ENCODE results near the gene MRPL9.
"Not testable (repeated sequence)": the region's sequence is repeated elsewhere in the genome, so short reads cannot be mapped to it uniquely, and the experiment has no call there.

MRPL9 gene

GRCh38 chr1:151787689-151788088 is 24.4 kb upstream of the MRPL9 start:
- DNase-seq: no peak

DNA sequence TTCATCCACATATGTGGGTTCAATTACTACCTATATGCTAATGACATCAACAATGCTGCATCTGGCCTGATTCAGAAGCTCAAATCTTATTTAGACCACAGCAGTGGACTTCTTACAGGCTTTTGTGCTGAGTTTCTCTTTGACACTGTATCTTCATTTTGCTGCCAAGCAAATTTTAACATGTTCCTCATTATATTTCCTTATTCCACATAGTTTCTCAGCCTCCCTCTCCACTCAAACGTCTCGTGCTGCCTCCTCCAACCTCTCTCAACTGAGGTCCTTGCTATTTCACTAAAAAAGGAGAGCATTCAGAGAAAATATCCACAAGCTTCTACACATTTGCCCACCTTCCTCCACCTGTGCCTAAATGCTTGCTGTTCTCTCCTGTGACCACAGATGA is 20.5 kb upstream of the MRPL9 start:
- DNase-seq: no peak

GRCh38 chr1:151782741-151783140 is 19.4 kb upstream of the MRPL9 start:
- DNase-seq: no peak

- DNase-seq: not testable (repeated sequence)
Measured at GRCh38 chr1:151782026-151782425, 18.7 kb upstream of the MRPL9 start.

- DNase-seq: not testable (repeated sequence)
Measured at GRCh38 chr1:151780736-151781135, 17.4 kb upstream of the MRPL9 start.

GRCh38 chr1:151779852-151780251 is 16.6 kb upstream of the MRPL9 start:
- no peak for DNase-seq

GRCh38 chr1:151777317-151777716 is 14.0 kb upstream of the MRPL9 start:
- no peak for DNase-seq

DNA sequence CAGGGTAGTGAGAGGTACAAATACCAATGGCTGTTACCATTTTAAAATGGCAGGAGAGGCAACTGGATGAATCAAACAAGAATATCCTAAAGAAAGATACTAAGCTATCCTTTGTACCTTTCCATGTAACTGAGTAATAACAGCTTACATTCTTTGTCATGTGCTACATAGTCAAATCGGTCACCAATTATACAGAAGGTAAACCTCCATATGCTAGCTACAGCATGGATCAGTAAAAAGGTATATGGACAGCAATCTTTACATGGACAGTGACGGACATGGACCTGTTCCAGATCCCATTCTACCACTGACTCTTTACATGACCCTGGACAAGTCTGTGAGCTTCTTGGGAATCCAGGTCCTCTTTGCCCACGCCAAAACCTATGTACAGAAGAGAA is 13.4 kb upstream of the MRPL9 start:
- no peak for DNase-seq

DNA sequence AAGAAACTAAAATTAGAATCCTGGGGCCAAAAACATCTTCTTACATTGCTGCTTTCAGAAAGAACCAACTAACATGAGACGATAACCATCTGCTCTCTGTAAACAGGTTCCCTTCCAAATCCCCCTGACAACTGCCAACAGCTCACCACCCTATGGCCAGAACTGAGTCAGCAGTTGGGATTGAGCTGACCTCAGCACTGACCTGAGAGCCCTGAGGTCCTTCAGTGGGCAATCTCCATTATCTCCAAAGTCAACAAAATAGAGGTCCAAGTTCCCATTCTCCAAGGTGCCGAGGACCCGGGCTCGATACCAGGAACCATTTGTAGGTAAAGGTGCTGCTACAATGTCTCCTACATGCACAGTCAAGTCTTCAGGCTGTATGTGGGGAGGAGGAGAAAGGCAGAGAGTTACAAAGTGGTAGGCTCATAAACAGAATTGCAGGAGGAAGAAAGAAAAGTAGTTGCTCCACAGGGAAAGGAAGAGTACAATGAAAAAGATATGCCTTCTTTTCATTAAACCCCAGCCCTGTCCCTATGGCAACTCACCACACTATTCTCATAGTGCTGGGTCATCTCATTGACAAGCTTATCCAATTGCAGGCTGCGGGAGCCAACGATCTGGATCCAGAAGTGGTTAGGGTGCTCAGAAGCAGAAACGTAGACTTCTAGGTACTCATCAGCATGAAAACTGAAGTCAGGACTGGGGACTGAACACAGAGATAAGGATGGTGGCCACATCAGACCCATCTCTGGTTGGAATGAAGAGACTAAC is 12.8 kb upstream of the MRPL9 start:
- no peak for DNase-seq

DNA sequence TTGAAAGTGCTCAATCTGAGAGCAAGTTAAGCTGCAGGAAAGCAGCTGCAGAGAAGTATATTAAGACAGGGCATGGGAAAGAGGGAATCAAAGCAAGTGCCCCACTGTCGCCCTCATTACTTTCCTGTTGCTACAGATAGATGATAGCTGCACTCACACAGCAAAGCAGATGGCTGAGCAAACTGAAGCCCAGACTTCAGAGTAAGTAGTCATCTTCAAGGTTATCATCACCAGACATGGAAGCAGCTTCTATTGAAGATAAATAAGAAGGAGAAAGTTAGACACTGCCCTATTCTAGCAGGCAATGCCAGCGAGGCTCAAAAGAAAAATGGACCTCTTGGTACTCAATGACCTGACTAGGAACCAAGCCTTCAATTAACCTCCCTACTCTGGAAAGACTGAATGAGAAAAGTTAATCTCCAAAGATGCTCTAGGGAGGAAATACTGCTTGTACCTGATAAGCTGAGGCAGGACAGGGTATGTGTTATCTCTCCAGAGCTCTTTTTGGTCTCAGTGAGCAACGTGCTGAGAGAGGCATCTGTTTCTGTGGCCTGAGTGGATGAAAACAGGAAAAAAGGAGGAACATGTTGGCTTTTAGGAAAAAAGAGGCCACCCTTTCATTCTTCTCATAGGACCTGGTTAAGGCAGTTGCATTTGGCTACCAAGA is 11.1 kb upstream of the MRPL9 start:
- no peak for DNase-seq

DNA sequence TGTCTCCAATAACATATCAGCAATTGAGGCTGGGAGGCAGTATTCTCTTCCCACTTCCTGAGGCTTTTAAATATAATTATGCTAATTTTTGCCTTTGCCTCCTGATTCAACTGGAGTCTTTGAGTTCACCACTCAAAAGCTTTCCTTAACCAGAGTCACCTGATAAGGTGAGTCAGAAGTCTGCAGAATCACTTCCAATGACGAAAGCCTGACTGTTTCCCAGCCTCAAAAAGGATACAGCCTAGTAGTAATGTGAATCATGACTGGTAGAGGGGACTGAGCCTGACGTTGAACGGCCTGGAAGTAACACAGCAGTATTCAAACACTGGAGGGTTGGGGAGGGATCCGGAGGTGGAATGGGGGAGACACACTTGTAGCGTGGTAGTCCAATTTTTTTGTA is 10.4 kb upstream of the MRPL9 start:
- peak in 1 of 58 donors; percentile 12 for DNase-seq

DNA sequence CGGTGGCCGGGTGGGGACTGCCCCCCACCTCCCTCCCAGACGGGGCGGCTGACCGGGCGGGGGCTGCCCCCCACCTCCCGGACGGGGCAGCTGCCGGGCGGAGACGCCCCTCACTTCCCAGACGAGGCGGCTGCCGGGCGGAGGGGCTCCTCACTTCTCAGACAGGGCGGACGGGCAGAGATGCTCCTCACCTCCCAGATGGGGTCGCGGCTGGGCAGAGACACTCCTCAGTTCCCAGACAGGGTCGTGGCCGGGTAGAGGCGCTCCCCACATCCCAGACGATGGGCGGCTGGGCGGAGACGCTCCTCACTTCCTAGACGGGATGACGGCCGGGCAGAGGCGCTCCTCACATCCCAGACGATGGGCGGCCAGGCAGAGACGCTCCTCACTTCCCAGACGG is 6.0 kb upstream of the MRPL9 start:
- not testable (repeated sequence) for DNase-seq

- not testable (repeated sequence) for DNase-seq
Measured at GRCh38 chr1:151768351-151769066, 5.2 kb upstream of the MRPL9 start.

DNA sequence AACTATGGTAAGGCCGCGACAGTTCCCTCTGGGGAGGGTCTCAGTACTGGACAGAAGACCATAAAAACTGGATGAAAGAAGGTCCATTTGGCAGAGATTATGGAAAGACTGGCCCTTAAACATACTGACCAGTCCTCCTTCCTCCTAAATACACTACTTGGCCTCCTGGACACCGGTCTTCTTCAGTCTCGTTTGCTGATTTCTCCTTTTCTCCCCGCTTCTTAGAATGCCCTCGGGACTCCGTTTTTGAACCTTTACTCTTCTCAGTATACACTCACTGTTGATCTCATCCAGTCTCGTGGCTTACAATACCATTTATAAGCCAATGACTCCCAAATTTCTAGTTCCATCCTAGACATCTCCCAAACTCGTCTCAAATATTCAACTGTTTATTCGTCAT is 694 bp upstream of the MRPL9 start:
- peak in 1 of 58 donors; percentile 3 for DNase-seq

DNA sequence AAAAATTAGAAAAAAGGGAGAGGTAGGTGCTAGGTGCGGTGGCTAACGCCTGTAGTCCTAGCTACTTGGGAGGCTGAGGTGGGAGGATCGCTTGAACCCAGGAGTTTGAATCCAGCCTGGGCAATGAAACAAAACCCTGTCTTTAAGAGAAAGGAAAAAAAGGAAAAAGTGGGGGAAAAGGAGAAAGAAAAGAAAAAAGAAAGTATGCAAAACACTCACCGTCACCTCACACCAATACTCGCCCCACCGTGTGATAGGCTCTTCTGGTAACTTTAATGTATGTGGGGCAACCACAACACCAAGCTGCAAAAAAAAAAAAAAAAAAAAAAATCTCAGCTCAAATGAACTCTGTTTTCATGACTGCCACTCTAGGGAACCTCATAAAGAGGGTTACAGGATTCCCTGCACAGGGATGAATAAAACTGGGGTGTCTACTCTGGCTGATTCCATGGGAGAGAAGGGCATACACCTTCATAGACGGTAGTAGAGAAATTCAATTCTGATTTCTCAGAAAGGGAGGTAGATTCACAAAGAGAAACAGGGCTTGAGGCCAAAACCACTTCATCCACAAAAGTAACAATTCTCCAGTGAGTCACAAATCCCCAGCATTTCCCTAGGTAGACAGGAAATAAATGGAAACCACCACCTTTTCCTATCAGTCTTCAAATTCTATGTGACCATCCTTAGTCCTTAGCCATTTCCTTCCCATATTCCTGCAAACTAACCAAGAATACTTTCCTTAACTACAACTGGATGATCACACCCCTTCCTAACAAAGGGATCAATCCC is 2.5 kb downstream of the MRPL9 start:
- no peak for DNase-seq

DNA sequence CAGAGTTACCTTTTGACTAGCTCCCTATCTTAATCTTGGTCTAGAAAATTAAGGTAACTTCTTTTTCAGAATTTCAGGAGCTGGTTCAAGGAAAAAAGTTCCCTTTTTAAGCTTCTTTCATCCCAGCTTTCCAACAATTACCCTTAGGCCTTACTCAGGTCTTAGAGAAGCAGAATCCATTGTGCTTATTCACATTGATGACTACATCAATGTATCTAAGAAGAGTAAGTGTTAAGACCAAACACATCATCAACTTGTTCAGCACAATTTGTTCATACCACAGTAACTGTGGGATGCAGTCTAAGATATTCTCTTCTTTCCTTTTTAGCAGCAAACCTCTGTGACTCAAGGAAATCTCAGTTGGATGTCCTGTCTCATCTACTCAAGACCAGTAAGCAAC is 4.1 kb downstream of the MRPL9 start:
- DNase-seq: no peak

- no peak for DNase-seq
Measured at GRCh38 chr1:151756291-151756690, 7.0 kb downstream of the MRPL9 start.

- no peak for DNase-seq
Measured at GRCh38 chr1:151741516-151741915, 21.8 kb downstream of the MRPL9 start.

GRCh38 chr1:151739590-151740355 is 23.5 kb downstream of the MRPL9 start:
- no peak for DNase-seq

DNA sequence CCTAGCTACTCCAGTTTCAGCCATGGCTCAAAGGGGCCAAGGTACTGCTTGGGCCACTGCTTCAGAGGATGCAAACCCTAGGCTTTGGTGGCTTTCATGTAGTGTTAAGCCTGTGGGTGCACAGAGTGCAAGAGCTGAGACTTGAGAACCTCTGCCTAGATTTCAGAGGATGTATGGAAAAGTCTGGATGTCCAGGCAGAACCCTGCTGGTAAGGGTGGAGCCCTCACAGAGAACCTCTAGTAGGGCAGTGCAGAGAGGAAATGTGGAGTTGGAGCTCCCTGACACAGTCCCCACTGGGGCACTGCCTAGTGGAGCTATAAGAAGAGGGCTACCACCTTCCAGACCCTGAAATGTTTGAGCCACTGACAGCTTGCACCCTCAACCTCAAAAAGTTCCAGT is 25.8 kb downstream of the MRPL9 start:
- no peak for DNase-seq

DNA sequence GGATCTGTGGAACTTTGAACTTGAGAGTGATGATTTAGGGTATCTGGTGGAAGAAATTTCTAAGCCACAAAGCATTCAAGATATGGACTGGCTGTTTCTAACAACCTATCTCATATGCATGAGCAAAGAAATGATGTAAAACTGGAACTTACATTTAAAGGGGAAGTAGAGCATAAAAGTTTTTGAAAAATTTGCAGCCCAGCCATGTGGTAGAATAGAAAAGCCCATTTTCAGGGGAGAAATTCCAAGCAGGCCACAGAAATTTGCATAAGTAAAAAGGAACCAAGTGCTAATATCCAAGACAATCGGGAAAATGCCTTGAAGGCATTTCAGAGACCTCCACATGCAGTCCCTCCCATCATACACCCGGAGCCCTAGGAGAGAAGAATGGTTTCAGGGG is 26.3 kb downstream of the MRPL9 start:
- DNase-seq: no peak

All from anterior cingulate cortex (tissue), 58 donors.